ENCODE measurements around the gene TBX6.

The TBX6 gene

DNA sequence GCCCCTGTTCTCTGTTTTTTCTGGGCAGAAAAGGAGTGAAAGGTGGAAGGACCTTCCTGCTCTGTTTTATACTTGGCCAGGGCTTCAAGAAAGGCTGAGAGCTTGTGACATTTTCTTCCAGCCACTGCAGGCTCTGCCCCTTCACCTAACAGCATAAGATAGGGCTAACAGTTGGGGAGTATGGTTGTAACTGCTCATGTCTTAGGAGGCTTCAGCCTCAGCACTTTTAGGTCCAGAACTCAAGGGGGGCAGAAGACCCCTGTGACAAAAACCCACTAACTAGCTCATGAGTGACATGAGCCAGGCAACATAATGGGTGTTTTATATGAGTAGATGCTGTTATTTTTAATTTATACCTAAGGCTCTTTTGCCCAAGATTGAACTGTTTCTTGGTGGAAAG is 21.2 kb downstream of the TBX6 start:
- H3K27ac ChIP-seq: peak overlapping the region; percentile 66
- H3K4me1 ChIP-seq (ENCODE audit: control insufficient read depth in 1 of 2, insufficient read depth in 1 of 2, low read depth in 1 of 2, low read length in 1 of 2): peaks cover 43 to 54% of the 10 kb centered on the region in 2 experiments
- peaks cover 72% of the 10 kb centered on the region for H3K36me3 ChIP-seq
- H3K4me3 ChIP-seq (ENCODE audit: low read depth in 1 of 2, low read length in 1 of 2): no peak overlapping the region
- TF ChIP-seq CTCF (IDR thresholded peaks at IDR 0.05): no peak
- H3K27me3 ChIP-seq: no peaks in the 10 kb centered on the region
- no peaks in the 10 kb centered on the region for H3K9me3 ChIP-seq

DNA sequence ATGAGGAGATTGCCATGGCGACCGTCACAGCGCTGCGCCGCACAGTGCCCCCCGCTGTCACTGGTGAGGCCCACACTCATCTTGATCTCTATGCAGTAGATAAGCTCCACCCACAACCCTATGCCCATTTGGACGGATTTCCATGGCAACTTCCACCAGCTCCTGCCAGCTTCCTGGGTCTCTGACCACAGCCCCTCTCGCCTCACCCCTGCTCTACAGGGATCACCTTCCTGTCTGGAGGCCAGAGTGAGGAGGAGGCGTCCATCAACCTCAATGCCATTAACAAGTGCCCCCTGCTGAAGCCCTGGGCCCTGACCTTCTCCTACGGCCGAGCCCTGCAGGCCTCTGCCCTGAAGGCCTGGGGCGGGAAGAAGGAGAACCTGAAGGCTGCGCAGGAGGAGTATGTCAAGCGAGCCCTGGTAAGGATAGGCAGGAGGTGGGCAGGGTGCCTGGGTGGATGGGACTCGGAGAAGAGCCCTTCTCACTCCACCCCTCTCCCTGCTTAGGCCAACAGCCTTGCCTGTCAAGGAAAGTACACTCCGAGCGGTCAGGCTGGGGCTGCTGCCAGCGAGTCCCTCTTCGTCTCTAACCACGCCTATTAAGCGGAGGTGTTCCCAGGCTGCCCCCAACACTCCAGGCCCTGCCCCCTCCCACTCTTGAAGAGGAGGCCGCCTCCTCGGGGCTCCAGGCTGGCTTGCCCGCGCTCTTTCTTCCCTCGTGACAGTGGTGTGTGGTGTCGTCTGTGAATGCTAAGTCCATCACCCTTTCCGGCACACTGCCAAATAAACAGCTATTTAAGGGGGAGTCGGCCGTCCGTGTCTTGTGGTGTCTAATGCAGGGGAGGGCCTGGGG is 21.9 kb downstream of the TBX6 start:
- H3K27me3 ChIP-seq: no peaks in the 10 kb centered on the region
- TF ChIP-seq CTCF (IDR thresholded peaks at IDR 0.05): no peak
- no peaks in the 10 kb centered on the region for H3K9me3 ChIP-seq
- H3K27ac ChIP-seq: peak overlapping the region; percentile 66
- no peak overlapping the region for H3K4me3 ChIP-seq (ENCODE audit: low read depth in 1 of 2, low read length in 1 of 2)
- peaks cover 41 to 52% of the 10 kb centered on the region in 2 experiments for H3K4me1 ChIP-seq (ENCODE audit: control insufficient read depth in 1 of 2, insufficient read depth in 1 of 2, low read depth in 1 of 2, low read length in 1 of 2)
- H3K36me3 ChIP-seq: peaks cover 72% of the 10 kb centered on the region

GRCh38 chr16:30068750-30069610 is 22.7 kb downstream of the TBX6 start:
- TF ChIP-seq CTCF (IDR thresholded peaks at IDR 0.05): peak; percentile 74
- H3K4me3 ChIP-seq (ENCODE audit: low read depth in 1 of 2, low read length in 1 of 2): no peak overlapping the region
- H3K36me3 ChIP-seq: peaks cover 71% of the 10 kb centered on the region
- H3K27ac ChIP-seq: peak overlapping the region; percentile 66
- H3K9me3 ChIP-seq: no peaks in the 10 kb centered on the region
- no peaks in the 10 kb centered on the region for H3K27me3 ChIP-seq
- peaks cover 47 to 58% of the 10 kb centered on the region in 2 experiments for H3K4me1 ChIP-seq (ENCODE audit: control insufficient read depth in 1 of 2, insufficient read depth in 1 of 2, low read depth in 1 of 2, low read length in 1 of 2)

DNA sequence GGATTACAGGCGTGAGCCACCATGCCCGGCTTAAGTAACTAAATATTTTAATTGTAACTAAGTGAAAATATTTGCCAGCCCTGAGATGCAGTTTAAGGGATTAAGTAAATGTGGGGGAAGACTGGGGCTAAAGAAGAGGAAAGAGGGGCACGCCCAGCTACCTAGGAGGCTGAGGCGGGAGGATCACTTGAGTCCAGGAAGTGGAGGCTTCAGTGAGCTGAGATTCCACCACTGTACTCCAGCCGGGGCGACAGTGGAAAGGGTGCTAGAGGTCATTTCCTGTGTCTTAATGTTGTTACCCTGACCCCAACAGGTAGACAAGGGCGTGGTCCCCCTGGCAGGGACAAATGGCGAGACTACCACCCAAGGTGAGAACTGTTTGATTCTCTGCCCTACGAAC is 23.4 kb downstream of the TBX6 start:
- Histone ChIP-seq H3K36me3 (peaks cover 64% of the 10 kb centered on the region), H3K27ac (peak overlapping the region; percentile 66), H3K9me3 (no peaks in the 10 kb centered on the region), H3K4me3 (ENCODE audit: low read depth in 1 of 2, low read length in 1 of 2) (peak overlapping the region in 1 of 2 experiments; percentile 96), H3K4me1 (ENCODE audit: control insufficient read depth in 1 of 2, insufficient read depth in 1 of 2, low read depth in 1 of 2, low read length in 1 of 2) (peaks cover 54 to 65% of the 10 kb centered on the region in 2 experiments), H3K27me3 (no peaks in the 10 kb centered on the region)
- no peak for TF ChIP-seq CTCF (IDR thresholded peaks at IDR 0.05)

- Histone ChIP-seq H3K9me3 (no peaks in the 10 kb centered on the region), H3K27ac (peak overlapping the region; percentile 99), H3K4me3 (ENCODE audit: low read depth in 1 of 2, low read length in 1 of 2) (peak overlapping the region; percentile 96 to 100), H3K4me1 (ENCODE audit: control insufficient read depth in 1 of 2, insufficient read depth in 1 of 2, low read depth in 1 of 2, low read length in 1 of 2) (peaks cover 58 to 69% of the 10 kb centered on the region in 2 experiments), H3K36me3 (peaks cover 57% of the 10 kb centered on the region), H3K27me3 (no peaks in the 10 kb centered on the region)
- no peak for TF ChIP-seq CTCF (IDR thresholded peaks at IDR 0.05)
Observed at GRCh38 chr16:30067584-30067916, 24.2 kb downstream of the TBX6 start.

Measured in neutrophil (primary cell).